Neural cell (in vitro differentiated cells): ENCODE measurements around the gene CCDC191. TPM values are rescaled to one million over a fixed set of nuclear protein-coding genes. Genes with fewer than 3 reads are reported as not detected.

Experiments
- H2AFZ ChIP-seq: fragments of 200-600, 300-800 bp; sonication (generic), shearing (Covaris generic); 2 replicates; pipeline ENCODE4 v1.6.0; 2014; ENCODE audit warnings: low read depth, mild to moderate bottlenecking, antibody characterized with exemption, low read length, moderate library complexity
- H3F3A ChIP-seq: fragments of 200-600 bp; shearing (Covaris generic); 2 replicates; pipeline ENCODE4 v1.6.1; 2016; ENCODE audit warnings: mild to moderate bottlenecking, moderate library complexity, mixed read lengths, antibody characterized with exemption, low read length; ENCODE audit not compliant: insufficient read depth, poor library complexity, severe bottlenecking
- H3K27ac ChIP-seq: fragments of 200-600, 300-800 bp; sonication (generic), shearing (Covaris generic); 2 replicates; pipeline ENCODE4 v1.5.1; 2014; ENCODE audit warnings: mild to moderate bottlenecking, low read length, moderate library complexity
- H3K27me3 ChIP-seq: fragments of 300-800, 200-600 bp; sonication (generic), shearing (Covaris generic); 2 replicates; pipeline ENCODE4 v1.6.0; 2014; ENCODE audit warnings: mild to moderate bottlenecking, low read depth, low read length, moderate library complexity; ENCODE audit not compliant: insufficient read depth
- H3K36me3 ChIP-seq: fragments of 300-800, 200-600 bp; sonication (generic), shearing (Covaris generic); 2 replicates; pipeline ENCODE4 v1.5.1; 2014; ENCODE audit warnings: mild to moderate bottlenecking, antibody characterized with exemption, low read length, moderate library complexity; ENCODE audit not compliant: insufficient read depth
- H3K4me2 ChIP-seq: fragments of 300-800, 200-600 bp; sonication (generic), shearing (Covaris generic); 2 replicates; pipeline ENCODE4 v1.6.0; 2014; ENCODE audit warnings: mild to moderate bottlenecking, low read length
- H3K4me3 ChIP-seq: fragments of 300-800, 200-600 bp; sonication (generic), shearing (Covaris generic); 2 replicates; pipeline ENCODE4 v1.5.1; 2014; ENCODE audit warnings: mild to moderate bottlenecking, low read length, moderate library complexity
- H3K79me2 ChIP-seq: fragments of 200-600 bp; shearing (Covaris generic); replicated peaks from 2 replicates; pipeline ENCODE4 v1.6.0; 2014; ENCODE audit warnings: mild to moderate bottlenecking, low read length, moderate library complexity; ENCODE audit not compliant: insufficient read depth
- H3K9ac ChIP-seq: fragments of 300-800, 200-600 bp; sonication (generic), shearing (Covaris generic); 2 replicates; pipeline ENCODE4 v1.6.1; 2016; ENCODE audit warnings: mild to moderate bottlenecking, low read length, mixed read lengths
- H3K9me2 ChIP-seq: fragments of 200-600 bp; shearing (Covaris generic); 2 replicates; pipeline ENCODE4 v1.6.1; 2016; ENCODE audit warnings: mild to moderate bottlenecking, low read length, mixed read lengths; ENCODE audit not compliant: insufficient read depth
- H3K9me3 ChIP-seq: fragments of 200-600, 300-800 bp; sonication (generic), shearing (Covaris generic); 2 replicates; pipeline ENCODE4 v1.6.1; 2016; ENCODE audit warnings: mild to moderate bottlenecking, mixed run types, low read length, moderate library complexity, mixed read lengths
- H4K20me1 ChIP-seq: fragments of 200-600 bp; shearing (Covaris generic); 2 replicates; pipeline ENCODE4 v1.6.1; 2016; ENCODE audit warnings: mild to moderate bottlenecking, mixed run types; ENCODE audit not compliant: insufficient read depth
- CTCF ChIP-seq: fragments of 450-650 bp; IDR thresholded peaks from 2 replicates; pipeline ENCODE4 v1.5.1; 2014; ENCODE audit warnings: antibody characterized with exemption, mild to moderate bottlenecking, moderate library complexity; ENCODE audit not compliant: poor library complexity, severe bottlenecking
- EP300 ChIP-seq: fragments of 450-650 bp; conservative IDR thresholded peaks from 2 replicates; pipeline ENCODE4 v1.6.1; 2014; ENCODE audit warnings: antibody characterized with exemption, mild to moderate bottlenecking, moderate library complexity; ENCODE audit not compliant: poor library complexity, severe bottlenecking
- EZH2 ChIP-seq: fragments of 200-600, 300-800 bp; shearing (Covaris generic), sonication (generic); IDR thresholded peaks from 2 replicates; pipeline ENCODE4 v1.6.1; 2014; ENCODE audit warnings: antibody characterized with exemption, low read length, borderline replicate concordance, mild to moderate bottlenecking; ENCODE audit not compliant: insufficient read depth, poor library complexity, severe bottlenecking
- MXI1 ChIP-seq: fragments of 450-650 bp; conservative IDR thresholded peaks from 2 replicates; pipeline ENCODE4 v1.6.1; 2014; ENCODE audit warnings: antibody characterized with exemption, mild to moderate bottlenecking; ENCODE audit not compliant: poor library complexity, severe bottlenecking
- POLR2AphosphoS5 ChIP-seq: IDR thresholded peaks from 2 replicates; pipeline ENCODE4 v1.6.1; 2012
- RAD21 ChIP-seq: fragments of 450-650 bp; conservative IDR thresholded peaks from 2 replicates; pipeline ENCODE4 v1.6.1; 2014; ENCODE audit warnings: antibody characterized with exemption, mild to moderate bottlenecking, moderate library complexity
- REST ChIP-seq: IDR thresholded peaks from 2 replicates; pipeline ENCODE4 v1.6.1; 2012; ENCODE audit warnings: borderline replicate concordance
- SMC3 ChIP-seq: fragments of 450-650 bp; conservative IDR thresholded peaks from 2 replicates; pipeline ENCODE4 v1.6.1; 2014; ENCODE audit warnings: antibody characterized with exemption, mild to moderate bottlenecking, moderate library complexity; ENCODE audit not compliant: poor library complexity
- TAF1 ChIP-seq: IDR thresholded peaks from 2 replicates; pipeline ENCODE4 v1.6.1; 2012; ENCODE audit warnings: low read depth
- polyA plus RNA-seq: library from polyadenylated mRNA; depleted of rRNA; stranded (reverse); fragments of >200 nt; gene quantifications from 2 replicates; pipeline ENCODE4 v1.2.3, GENCODE V29; 2014

CCDC191 gene
- polyA plus RNA-seq, 1 donor from 2014 or later = 14.9 TPM

GRCh38 chr3:113946831-113947230 lies 109.5 kb downstream of the CCDC191 start:
- H3K27ac ChIP-seq = no peak overlapping the region

GRCh38 chr3:113927556-113927955 lies 128.8 kb downstream of the CCDC191 start:
- H3K36me3 ChIP-seq = no peaks in the 10 kb centered on the region
- H2AFZ ChIP-seq = no peak overlapping the region
- H3K4me2 ChIP-seq = no peak overlapping the region
- H4K20me1 ChIP-seq = no peaks in the 10 kb centered on the region
- H3K9me2 ChIP-seq = no peaks in the 10 kb centered on the region
- H3K4me3 ChIP-seq = no peak overlapping the region
- no peaks in the 10 kb centered on the region for H3K9me3 ChIP-seq
- no peaks in the 10 kb centered on the region for H3K79me2 ChIP-seq
- H3K27me3 ChIP-seq = no peaks in the 10 kb centered on the region
- no peaks in the 10 kb centered on the region for H3F3A ChIP-seq
- H3K9ac ChIP-seq = no peak overlapping the region
- no peak overlapping the region for H3K27ac ChIP-seq
- TF ChIP-seq EP300 (no peak), POLR2AphosphoS5 (no peak), SMC3 (no peak), CTCF (no peak), TAF1 (no peak), EZH2 (no peak), MXI1 (no peak)

More at GRCh38 chr3:113946831-113947230, 109.5 kb downstream of the CCDC191 start:
- Histone ChIP-seq H3K4me3 (peak overlapping the region; percentile 64), H3K9me2 (no peaks in the 10 kb centered on the region), H3K36me3 (no peaks in the 10 kb centered on the region), H3K27me3 (peaks cover 19% of the 10 kb centered on the region), H3K9ac (peak overlapping the region; percentile 30), H2AFZ (no peak overlapping the region), H3K79me2 (no peaks in the 10 kb centered on the region), H3K4me2 (no peak overlapping the region), H3F3A (no peaks in the 10 kb centered on the region), H4K20me1 (no peaks in the 10 kb centered on the region), H3K9me3 (no peaks in the 10 kb centered on the region)
- TF ChIP-seq RAD21 (no peak), EP300 (no peak), MXI1 (no peak), REST (no peak), TAF1 (no peak), SMC3 (no peak), CTCF (no peak), POLR2AphosphoS5 (no peak), EZH2 (no peak)
